Camera-type eye (tissue), 1 donor: ENCODE data around the gene ATP5PF. TPM values are rescaled to one million over a fixed set of nuclear protein-coding genes. Genes with fewer than 3 reads are reported as not detected.

Experiments
- total RNA-seq: library from RNA; depleted of rRNA; stranded (reverse); fragments of >200 nt; gene quantifications from one replicate; pipeline ENCODE4 v1.2.3, GENCODE V29; 2014

The ATP5PF gene, protein sequence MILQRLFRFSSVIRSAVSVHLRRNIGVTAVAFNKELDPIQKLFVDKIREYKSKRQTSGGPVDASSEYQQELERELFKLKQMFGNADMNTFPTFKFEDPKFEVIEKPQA
- 91.4 TPM for total RNA-seq

DNA sequence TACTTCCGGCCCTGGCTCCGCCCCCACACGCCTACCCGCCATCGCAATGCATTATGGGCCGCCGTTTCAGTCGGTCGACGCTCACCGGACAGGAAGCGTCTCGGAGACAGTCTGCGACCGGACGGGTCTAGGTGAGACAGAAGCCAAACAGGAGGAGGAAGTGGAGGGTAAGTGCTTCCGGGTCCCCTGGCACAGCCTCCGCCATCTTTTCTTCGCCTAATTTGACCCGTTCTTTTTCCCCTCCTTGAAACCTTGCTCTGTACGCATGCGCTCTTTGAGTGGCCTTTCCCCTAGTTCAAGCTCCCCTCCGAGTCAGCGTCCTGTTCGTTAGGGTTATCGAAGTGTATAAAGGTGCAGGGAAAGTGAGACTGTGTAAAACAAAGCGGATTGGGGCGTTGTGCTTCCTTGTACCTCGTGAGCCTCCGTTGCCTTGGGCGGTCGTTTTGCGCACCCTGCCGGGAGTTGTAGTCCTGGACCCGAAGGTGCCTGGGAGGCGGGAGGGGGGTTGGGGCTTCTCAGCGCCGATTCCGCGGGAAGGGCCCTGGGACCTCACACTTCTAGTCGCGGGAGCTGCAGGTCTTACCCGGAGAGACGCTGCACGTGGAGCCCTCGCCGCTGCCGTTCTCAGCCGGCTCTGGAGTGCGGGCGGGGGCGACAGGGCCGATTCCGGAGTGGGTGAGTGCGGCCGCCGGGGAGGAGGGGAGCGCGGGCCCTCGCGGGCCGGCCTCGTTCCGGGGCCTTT, at the start of gene ATP5PF, which contains the start of gene GABPA:
ATP5PF (minus strand) TSS at position 1 of the 742 bp plus-strand sequence. CDS start 5,110 bp downstream, outside the sequence.
GABPA (plus strand) TSS at position 69 of the 742 bp plus-strand sequence. CDS start 6,627 bp downstream, outside the sequence.

Other genes with a start within 250 kb of the ATP5PF start
- gene MRPL39, start 127.4 kb downstream of the ATP5PF start, total RNA-seq = 27.9 TPM
- 55.3 TPM for gene JAM2, start 95.6 kb downstream of the ATP5PF start, total RNA-seq
- gene GABPA, start 68 bp upstream of the ATP5PF start, total RNA-seq = 70.9 TPM